Fibroblast of the aortic adventitia (primary cell): ENCODE measurements around the gene DTNB. TPM values are rescaled to one million over a fixed set of nuclear protein-coding genes. Genes with fewer than 3 reads are reported as not detected.
"Not testable (repeated sequence)": the region's sequence is repeated elsewhere in the genome, so short reads cannot be mapped to it uniquely, and the experiment has no call there.

Source experiments
- DNase-seq: peaks from one replicate; pipeline ENCODE4 v3.0.0-alpha.2; 2010; ENCODE audit warnings: low read depth
- H3K4me3 ChIP-seq: 2 replicates; pipeline ENCODE4 v1.5.1; 2011; ENCODE audit warnings: low read depth, mild to moderate bottlenecking, control low read depth, low read length, moderate library complexity
- total RNA-seq: library from RNA; depleted of rRNA; stranded (reverse); fragments of >200 nt; gene quantifications from 2 replicates; pipeline ENCODE4 v1.2.3, GENCODE V29; 2012; ENCODE audit warnings: low replicate concordance
- TF ChIP-seq, protein P1 (sequence below): IDR thresholded peaks from 2 replicates; pipeline ENCODE4 v1.5.1; 2011; ENCODE audit warnings: mild to moderate bottlenecking, low read length, control low read depth, inconsistent platforms; ENCODE audit not compliant: insufficient read depth

The DTNB gene
- total RNA-seq, 1 donor, result 11.7 TPM

DNA sequence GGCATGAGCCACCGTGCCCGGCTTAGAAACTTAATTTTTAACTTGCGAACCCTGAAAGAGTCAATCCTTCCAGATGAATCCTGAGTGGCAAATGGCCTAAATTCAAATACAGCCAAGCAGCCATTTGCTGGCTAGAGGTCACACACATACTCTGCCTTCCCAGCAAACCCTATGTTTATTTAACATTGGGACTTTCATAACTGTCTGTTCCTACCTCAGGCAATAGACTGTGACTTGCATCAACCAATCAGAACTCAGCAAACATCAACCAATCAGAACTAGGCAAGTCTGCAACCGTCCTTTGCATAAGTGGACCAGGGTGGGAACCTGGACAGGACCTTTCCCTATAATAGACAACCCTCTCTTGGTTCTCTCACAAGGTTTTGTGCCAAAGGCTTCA, 127.5 kb downstream of the DTNB start:
- TF ChIP-seq, protein P1, sequence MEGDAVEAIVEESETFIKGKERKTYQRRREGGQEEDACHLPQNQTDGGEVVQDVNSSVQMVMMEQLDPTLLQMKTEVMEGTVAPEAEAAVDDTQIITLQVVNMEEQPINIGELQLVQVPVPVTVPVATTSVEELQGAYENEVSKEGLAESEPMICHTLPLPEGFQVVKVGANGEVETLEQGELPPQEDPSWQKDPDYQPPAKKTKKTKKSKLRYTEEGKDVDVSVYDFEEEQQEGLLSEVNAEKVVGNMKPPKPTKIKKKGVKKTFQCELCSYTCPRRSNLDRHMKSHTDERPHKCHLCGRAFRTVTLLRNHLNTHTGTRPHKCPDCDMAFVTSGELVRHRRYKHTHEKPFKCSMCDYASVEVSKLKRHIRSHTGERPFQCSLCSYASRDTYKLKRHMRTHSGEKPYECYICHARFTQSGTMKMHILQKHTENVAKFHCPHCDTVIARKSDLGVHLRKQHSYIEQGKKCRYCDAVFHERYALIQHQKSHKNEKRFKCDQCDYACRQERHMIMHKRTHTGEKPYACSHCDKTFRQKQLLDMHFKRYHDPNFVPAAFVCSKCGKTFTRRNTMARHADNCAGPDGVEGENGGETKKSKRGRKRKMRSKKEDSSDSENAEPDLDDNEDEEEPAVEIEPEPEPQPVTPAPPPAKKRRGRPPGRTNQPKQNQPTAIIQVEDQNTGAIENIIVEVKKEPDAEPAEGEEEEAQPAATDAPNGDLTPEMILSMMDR, result no peak
- no peak for DNase-seq
- H3K4me3 ChIP-seq, result no peak overlapping the region

DNA sequence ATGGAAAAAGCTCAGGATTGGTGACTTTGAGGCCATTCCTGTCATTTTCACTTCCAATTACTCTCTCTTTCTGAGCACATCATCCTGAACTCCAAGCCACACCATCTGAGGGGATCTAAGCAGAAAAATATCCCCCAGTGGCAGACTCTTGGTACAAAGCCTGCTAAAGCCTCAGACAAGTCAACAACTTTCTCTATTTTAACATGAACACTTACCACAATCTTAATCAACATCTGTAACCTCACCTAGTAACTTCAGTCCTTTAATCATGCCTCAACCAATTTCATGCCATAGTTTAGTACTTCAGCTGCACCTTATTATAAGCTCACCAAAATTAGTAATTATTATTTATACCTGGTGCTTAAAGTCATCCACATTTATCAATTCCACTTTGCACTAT, 128.9 kb downstream of the DTNB start:
- DNase-seq, result no peak
- TF ChIP-seq, protein P1, result no peak
- H3K4me3 ChIP-seq, result no peak overlapping the region

DNA sequence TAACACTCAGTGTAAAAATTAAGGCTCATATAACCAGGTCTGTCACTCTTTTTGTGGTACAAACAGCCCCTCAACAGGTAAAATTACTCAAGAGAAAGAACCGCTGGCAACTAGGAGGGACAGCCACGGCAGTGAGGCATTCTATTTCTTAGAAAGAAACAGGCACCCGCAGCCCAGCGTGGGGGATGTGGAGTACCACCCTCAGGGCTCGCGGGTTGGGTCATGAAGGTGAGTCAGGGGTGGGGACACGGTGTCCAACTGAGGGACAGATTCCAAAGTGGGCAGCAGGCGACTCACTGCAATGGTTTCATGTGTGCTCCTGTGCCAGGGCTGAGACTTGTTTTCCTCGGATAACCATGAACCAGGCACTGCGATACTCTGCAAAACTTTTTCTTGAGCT, 129.4 kb downstream of the DTNB start:
- no peak for DNase-seq
- H3K4me3 ChIP-seq, result no peak overlapping the region
- TF ChIP-seq, protein P1, result no peak

DNA sequence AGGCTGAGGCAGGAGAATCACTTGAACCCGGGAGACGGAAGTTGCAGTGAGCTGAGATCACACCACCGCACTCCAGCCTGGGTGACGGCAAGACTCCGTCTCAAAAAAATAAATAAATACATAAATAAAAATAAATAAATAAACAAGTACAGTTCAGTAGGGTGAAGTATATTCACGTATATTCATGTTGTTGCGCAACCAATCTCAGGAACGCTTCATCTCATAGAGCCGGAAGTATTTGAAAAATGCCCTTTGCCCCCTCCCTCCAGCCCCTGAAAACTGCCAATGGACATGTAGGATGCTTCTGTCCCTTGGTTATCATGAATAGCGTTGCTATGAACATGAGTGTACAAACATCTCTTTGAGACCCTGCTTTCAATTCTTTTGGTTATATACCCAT, 132.0 kb downstream of the DTNB start:
- no peak overlapping the region for H3K4me3 ChIP-seq
- TF ChIP-seq, protein P1, result no peak
- no peak for DNase-seq

DNA sequence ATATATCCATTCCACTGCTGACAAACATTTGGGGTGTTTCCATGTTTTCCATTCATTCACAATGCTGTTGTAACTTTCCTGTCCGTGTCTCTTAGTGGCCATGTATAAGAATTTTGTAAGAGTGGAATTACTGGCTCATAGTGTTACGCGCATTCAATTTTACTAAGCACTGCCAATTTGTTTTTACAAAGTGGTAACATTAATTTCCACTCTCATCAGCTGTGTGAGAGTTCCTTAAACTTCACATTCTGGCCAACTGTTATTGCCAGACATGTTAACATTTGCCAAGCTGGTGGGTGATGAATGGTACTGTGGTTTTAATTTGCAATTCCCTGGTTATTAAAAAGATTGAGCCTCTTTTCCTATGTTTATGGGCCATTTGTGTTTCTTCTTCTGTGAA, 134.2 kb downstream of the DTNB start:
- peak; percentile 58 for DNase-seq
- no peak overlapping the region for H3K4me3 ChIP-seq
- TF ChIP-seq, protein P1, result no peak

DNA sequence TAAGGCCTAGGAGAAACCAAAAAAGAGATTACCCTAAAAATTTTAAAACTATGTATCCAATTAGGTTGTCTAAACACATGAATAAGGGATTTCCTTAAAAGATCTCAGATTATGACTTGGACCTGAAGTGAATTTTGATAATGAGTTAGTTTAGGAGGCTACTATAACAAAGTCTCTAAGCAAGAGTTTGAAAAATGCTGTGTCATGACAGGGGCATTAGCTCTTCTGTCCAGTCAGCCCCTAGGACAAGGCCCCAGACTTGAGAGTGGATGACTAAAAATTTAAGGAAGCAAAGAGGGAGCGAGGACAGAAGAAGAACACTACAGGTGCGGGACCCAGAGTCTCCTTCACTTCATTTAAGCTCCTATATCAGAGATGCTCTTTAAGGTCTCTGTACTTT, 135.9 kb downstream of the DTNB start:
- no peak for DNase-seq
- TF ChIP-seq, protein P1, result no peak
- no peak overlapping the region for H3K4me3 ChIP-seq

DNA sequence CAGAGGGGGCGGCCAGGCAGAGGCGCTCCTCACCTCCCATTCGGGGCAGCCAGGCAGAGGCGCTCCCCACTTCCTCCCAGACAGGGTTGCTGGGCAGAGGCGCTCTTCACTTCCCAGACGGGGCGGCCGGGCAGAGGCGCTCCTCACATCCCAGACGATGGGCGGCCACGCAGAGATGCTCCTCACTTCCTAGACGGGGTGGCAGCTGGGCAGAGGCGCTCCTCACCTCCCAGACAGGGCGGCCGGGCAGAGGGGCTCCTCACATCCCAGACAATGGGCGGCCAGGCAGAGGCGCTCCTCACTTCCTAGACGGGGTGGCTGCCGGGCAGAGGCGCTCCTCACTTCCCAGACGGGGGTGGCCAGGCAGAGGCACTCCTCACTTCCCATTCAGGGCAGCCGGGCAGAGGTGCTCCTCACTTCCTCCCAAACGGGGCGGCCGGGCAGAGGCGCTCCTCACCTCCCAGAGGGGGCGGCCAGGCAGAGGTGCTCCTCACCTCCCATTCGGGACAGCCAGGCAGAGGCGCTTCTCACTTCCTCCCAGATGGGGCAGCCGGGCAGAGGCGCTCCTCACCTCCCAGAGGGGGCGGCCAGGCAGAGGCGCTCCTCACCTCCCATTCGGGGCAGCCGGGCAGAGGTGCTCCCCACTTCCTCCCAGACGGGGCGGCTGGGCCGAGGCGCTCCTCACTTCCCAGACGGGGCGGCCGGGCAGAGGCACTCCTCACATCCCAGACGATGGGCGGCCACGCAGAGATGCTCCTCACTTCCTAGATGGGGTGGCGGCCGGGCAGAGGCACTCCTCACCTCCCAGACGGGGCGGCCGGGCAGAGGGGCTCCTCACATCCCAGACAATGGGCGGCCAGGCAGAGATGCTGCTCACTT, 137.7 kb downstream of the DTNB start:
- not testable (repeated sequence) for DNase-seq

DNA sequence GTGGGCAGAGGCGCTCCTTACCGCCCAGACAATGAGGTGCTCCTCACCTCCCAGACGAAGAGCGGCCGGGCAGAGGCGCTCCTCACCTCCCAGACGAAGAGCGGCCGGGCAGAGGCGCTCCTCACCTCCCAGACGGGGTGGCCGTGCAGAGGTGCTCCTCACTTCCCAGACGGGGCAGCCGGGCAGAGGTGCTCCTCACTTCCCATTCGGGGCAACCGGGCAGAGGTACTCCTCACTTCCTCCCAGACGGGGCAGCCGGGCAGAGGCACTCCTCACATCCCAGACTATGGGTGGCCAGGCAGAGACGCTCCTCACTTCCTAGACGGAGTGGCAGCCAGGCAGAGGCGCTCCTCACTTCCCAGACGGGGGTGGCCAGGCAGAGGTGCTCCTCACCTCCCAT, 138.4 kb downstream of the DTNB start:
- not testable (repeated sequence) for DNase-seq, H3K4me3 ChIP-seq

More for the DNA sequence above, 137.7 kb downstream of the DTNB start:
- H3K4me3 ChIP-seq, result not testable (repeated sequence)
